ENCODE measurements around the gene CYBA.

Gene CYBA

DNA sequence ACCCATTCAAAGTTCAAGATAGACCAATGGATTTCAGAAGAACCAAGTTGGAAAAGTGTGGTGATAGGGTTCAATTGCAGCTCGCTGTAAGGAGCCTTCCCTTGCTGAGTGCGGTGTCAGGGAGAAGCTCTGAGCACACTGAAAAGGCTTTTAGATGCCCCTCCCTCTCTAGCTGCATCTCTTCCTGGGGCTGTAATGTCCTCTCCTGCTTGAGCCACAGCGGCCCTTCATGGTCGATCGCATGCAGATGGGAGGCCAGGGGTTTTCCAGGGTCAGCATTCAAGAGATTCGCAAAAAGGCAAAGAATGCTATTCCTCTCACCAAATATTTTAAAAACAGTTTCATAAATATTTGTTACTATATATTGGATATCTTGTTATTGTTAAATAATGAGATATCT is 56.9 kb downstream of the CYBA start:
- DNase-seq (ENCODE audit: low read depth in 2 of 2): no peak

- DNase-seq (ENCODE audit: low read depth in 2 of 2): no peak
Observed at GRCh38 chr16:88593489-88593888, 57.4 kb downstream of the CYBA start.

Data from stimulated activated CD4-positive, alpha-beta T cell treated with anti-CD3 and anti-CD28 coated beads, Interleukin-12 subunit alpha, Interleukin-12 subunit beta, amount 100 ng/mL, for 24 hours (primary cell).